ENCODE measurements around the gene MED13. TPM values are rescaled to one million over a fixed set of nuclear protein-coding genes. Genes with fewer than 3 reads are reported as not detected.

Gene MED13
- total RNA-seq, 3 donors from 2014 or later = 73.4 to 136 (median 92.1) TPM

Other genes starting within 250 kb of the MED13 start
- 1 to 10 TPM in 1 of 3 donors, under 1 TPM in 2; 0.33 to 1.0 (median 0.48) TPM for gene BRIP1, start 201.8 kb downstream of the MED13 start, total RNA-seq
- gene INTS2, start 137.3 kb downstream of the MED13 start, total RNA-seq = 10 to 100 TPM in 2 of 3 donors, 1 to 10 TPM in 1; 8.3 to 15.2 (median 11.8) TPM

All from breast epithelium (tissue), 3 donors.